KMS-11 (cell line): Measurements from ENCODE around the gene XRCC5.

Source experiments
- H2AFZ ChIP-seq: fragments of 200-600 bp; sonication (generic); 2 replicates; pipeline ENCODE4 v1.6.1; 2016; ENCODE audit warnings: antibody characterized with exemption, mixed run types, low read depth
- H3K27ac ChIP-seq: fragments of 200-600 bp; sonication (generic); 2 replicates; pipeline ENCODE4 v1.6.1; 2016; ENCODE audit warnings: mild to moderate bottlenecking, mixed run types
- H3K27me3 ChIP-seq: fragments of 200-600 bp; sonication (generic); 2 replicates; pipeline ENCODE4 v1.6.1; 2017; ENCODE audit warnings: mild to moderate bottlenecking, low read depth, mixed run types, moderate library complexity; ENCODE audit not compliant: insufficient read depth
- H3K36me3 ChIP-seq: fragments of 200-600 bp; sonication (generic); 2 replicates; pipeline ENCODE4 v1.6.1; 2017; ENCODE audit warnings: mild to moderate bottlenecking, mixed run types; ENCODE audit not compliant: insufficient read depth
- H3K4me1 ChIP-seq: fragments of 200-600 bp; sonication (generic); 2 replicates; pipeline ENCODE4 v1.6.1; 2016; ENCODE audit warnings: mild to moderate bottlenecking, low read depth, mixed run types; ENCODE audit not compliant: poor library complexity, severe bottlenecking
- H3K4me2 ChIP-seq: fragments of 200-600 bp; sonication (generic); 2 replicates; pipeline ENCODE4 v1.7.0; 2016; ENCODE audit warnings: mild to moderate bottlenecking, mixed run types
- H3K4me3 ChIP-seq: fragments of 200-600 bp; sonication (generic); IDR thresholded peaks from 2 replicates; pipeline ENCODE4 v1.6.1; 2017; ENCODE audit warnings: low read depth, low read length, mixed read lengths; ENCODE audit not compliant: insufficient read depth
- H3K79me2 ChIP-seq: fragments of 200-600 bp; sonication (generic); 2 replicates; pipeline ENCODE4 v1.6.1; 2016; ENCODE audit warnings: low read depth, mixed run types; ENCODE audit not compliant: insufficient read depth
- H3K9ac ChIP-seq: fragments of 200-600 bp; sonication (generic); 2 replicates; pipeline ENCODE4 v1.6.1; 2016; ENCODE audit warnings: mild to moderate bottlenecking, mixed run types
- H4K20me1 ChIP-seq: fragments of 200-600 bp; sonication (generic); 2 replicates; pipeline ENCODE4 v1.6.1; 2016; ENCODE audit warnings: mild to moderate bottlenecking, mixed run types; ENCODE audit not compliant: insufficient read depth
- TF ChIP-seq, protein P1 (sequence below): fragments of 200-600 bp; sonication (generic); conservative IDR thresholded peaks from 2 replicates; pipeline ENCODE4 v1.6.1; 2017; ENCODE audit warnings: low read depth, mild to moderate bottlenecking, antibody characterized with exemption, low read length, moderate library complexity, mixed read lengths

XRCC5 gene

GRCh38 chr2:216119146-216119545 lies 10.0 kb downstream of the XRCC5 start:
- peaks cover 85% of the 10 kb centered on the region for H3K79me2 ChIP-seq
- TF ChIP-seq, protein P1, sequence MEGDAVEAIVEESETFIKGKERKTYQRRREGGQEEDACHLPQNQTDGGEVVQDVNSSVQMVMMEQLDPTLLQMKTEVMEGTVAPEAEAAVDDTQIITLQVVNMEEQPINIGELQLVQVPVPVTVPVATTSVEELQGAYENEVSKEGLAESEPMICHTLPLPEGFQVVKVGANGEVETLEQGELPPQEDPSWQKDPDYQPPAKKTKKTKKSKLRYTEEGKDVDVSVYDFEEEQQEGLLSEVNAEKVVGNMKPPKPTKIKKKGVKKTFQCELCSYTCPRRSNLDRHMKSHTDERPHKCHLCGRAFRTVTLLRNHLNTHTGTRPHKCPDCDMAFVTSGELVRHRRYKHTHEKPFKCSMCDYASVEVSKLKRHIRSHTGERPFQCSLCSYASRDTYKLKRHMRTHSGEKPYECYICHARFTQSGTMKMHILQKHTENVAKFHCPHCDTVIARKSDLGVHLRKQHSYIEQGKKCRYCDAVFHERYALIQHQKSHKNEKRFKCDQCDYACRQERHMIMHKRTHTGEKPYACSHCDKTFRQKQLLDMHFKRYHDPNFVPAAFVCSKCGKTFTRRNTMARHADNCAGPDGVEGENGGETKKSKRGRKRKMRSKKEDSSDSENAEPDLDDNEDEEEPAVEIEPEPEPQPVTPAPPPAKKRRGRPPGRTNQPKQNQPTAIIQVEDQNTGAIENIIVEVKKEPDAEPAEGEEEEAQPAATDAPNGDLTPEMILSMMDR, result no peak
- no peak overlapping the region for H2AFZ ChIP-seq
- no peak overlapping the region for H3K9ac ChIP-seq
- H3K4me1 ChIP-seq, result peaks cover 56% of the 10 kb centered on the region
- H4K20me1 ChIP-seq, result no peaks in the 10 kb centered on the region; the same call in 1 of the 2 replicates
- peaks cover 17% of the 10 kb centered on the region; the same call in 1 of the 2 replicates for H3K36me3 ChIP-seq
- H3K4me3 ChIP-seq, result no peak overlapping the region
- no peaks in the 10 kb centered on the region for H3K27me3 ChIP-seq
- H3K4me2 ChIP-seq, result no peak overlapping the region
- H3K27ac ChIP-seq, result no peak overlapping the region

DNA sequence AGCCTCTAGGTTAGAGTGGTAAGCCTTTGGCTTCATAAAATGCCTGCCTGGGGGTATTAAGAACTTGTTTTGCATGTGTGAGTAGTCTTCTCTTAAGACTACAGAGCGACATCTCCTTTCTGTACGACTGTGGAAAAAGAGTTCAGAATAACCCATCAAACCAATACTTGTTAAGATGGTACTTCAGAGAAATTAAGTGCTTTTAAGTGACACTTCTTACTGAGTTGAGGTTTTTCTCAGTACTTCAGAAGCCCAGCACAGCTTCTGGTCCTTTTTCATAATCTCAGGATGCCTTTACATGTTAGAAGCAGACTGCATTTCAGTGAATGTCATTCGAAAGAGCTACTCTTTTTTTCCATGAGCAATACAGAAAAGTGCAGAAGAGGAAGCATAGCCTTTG lies 10.8 kb downstream of the XRCC5 start:
- Histone ChIP-seq H3K4me3 (no peak overlapping the region), H3K36me3 (peaks cover 20% of the 10 kb centered on the region), H3K9ac (no peak overlapping the region), H3K4me2 (no peak overlapping the region), H3K79me2 (peaks cover 84% of the 10 kb centered on the region), H3K4me1 (peaks cover 52% of the 10 kb centered on the region), H4K20me1 (no peaks in the 10 kb centered on the region; the same call in 1 of the 2 replicates), H3K27ac (no peak overlapping the region), H2AFZ (no peak overlapping the region), H3K27me3 (no peaks in the 10 kb centered on the region)
- TF ChIP-seq, protein P1, result no peak

GRCh38 chr2:216121255-216121654 lies 12.1 kb downstream of the XRCC5 start:
- H3K4me1 ChIP-seq, result peaks cover 39% of the 10 kb centered on the region
- no peak overlapping the region for H3K4me3 ChIP-seq
- no peaks in the 10 kb centered on the region; the same call in 1 of the 2 replicates for H4K20me1 ChIP-seq
- TF ChIP-seq, protein P1, result no peak
- no peak overlapping the region for H2AFZ ChIP-seq
- H3K36me3 ChIP-seq, result peaks cover 28% of the 10 kb centered on the region
- peaks cover 77% of the 10 kb centered on the region for H3K79me2 ChIP-seq
- no peak overlapping the region for H3K9ac ChIP-seq
- H3K27me3 ChIP-seq, result no peaks in the 10 kb centered on the region
- no peak overlapping the region for H3K4me2 ChIP-seq
- no peak overlapping the region; the same call in 1 of the 2 replicates for H3K27ac ChIP-seq

GRCh38 chr2:216126943-216127342 lies 17.8 kb downstream of the XRCC5 start:
- TF ChIP-seq, protein P1, result no peak
- no peak overlapping the region for H3K4me3 ChIP-seq
- no peaks in the 10 kb centered on the region for H3K27me3 ChIP-seq
- peaks cover 42% of the 10 kb centered on the region; the same call in 1 of the 2 replicates for H3K79me2 ChIP-seq
- H3K4me1 ChIP-seq, result no peaks in the 10 kb centered on the region
- no peak overlapping the region for H3K27ac ChIP-seq
- no peak overlapping the region for H2AFZ ChIP-seq
- peaks cover 33% of the 10 kb centered on the region for H3K36me3 ChIP-seq
- H3K4me2 ChIP-seq, result no peak overlapping the region
- H4K20me1 ChIP-seq, result peaks cover 3% of the 10 kb centered on the region; the same call in 1 of the 2 replicates
- no peak overlapping the region for H3K9ac ChIP-seq
